Ovary (tissue), 9 donors: ENCODE measurements around the gene LYZ. TPM values are rescaled to one million over a fixed set of nuclear protein-coding genes. Genes with fewer than 3 reads are reported as not detected.

Experiments
- DNase-seq, 5 donors: peaks; one replicate each; pipeline ENCODE4 v3.0.0-alpha.2; 2019 to 2020
- H3K27ac ChIP-seq, 2 donors: fragments of 200-600 bp; one replicate each; pipeline versions ENCODE4 v1.5.1 to v1.8.0; 2019 to 2022
- H3K27me3 ChIP-seq: fragments of 200-600 bp; one replicate; pipeline ENCODE4 v1.8.0; 2022
- H3K36me3 ChIP-seq: fragments of 200-600 bp; sonication (generic); one replicate; pipeline ENCODE4 v1.5.1; 2019
- H3K4me1 ChIP-seq: one replicate; pipeline ENCODE4 v1.8.1; 2013; ENCODE audit warnings: mild to moderate bottlenecking, moderate library complexity; ENCODE audit not compliant: insufficient read depth
- H3K4me3 ChIP-seq: fragments of 200-600 bp; sonication (generic); one replicate; pipeline ENCODE4 v1.5.1; 2017
- H3K9me3 ChIP-seq, 2 donors: fragments of 200-600 bp in 1 of 2; sonication (generic) in 1 of 2; one replicate each; pipeline versions ENCODE4 v1.5.1 to v1.8.1; 2013 to 2019; ENCODE audit warnings: mild to moderate bottlenecking in 1 of 2, moderate library complexity in 1 of 2
- CTCF ChIP-seq, 3 donors: fragments of 450-650 bp in 2 of 3; fragments of 200-600 bp in 1 of 3; IDR thresholded peaks; one replicate each; pipeline versions ENCODE4 v1.5.1 to v1.8.0; 2016 to 2022; ENCODE audit warnings: antibody characterized with exemption in 3 of 3, mild to moderate bottlenecking in 1 of 3
- EP300 ChIP-seq: sonication (generic); formaldehyde crosslinking; IDR thresholded peaks from one replicate; pipeline ENCODE4 v1.6.1; 2017; ENCODE audit warnings: antibody characterized with exemption
- POLR2A ChIP-seq: fragments of 450-650 bp; IDR thresholded peaks from one replicate; pipeline ENCODE4 v1.6.1; 2017; ENCODE audit warnings: antibody characterized with exemption, mild to moderate bottlenecking, moderate library complexity
- WGBS, 3 donors: extraction: QIAGEN DNeasy Blood & Tissue Kit in 1 of 3; methylation state at CpG; one replicate each; pipeline versions ENCODE4 v1.1.5 to v1.1.7; 2013 to 2017; 5-methylcytosine and 5-hydroxymethylcytosine counted together
- intact Hi-C, 4 donors: fragments of 100-400 bp; cut with DNase I; formaldehyde crosslinking; loops; one replicate each; pipeline versions ENCODE4 v1.11.0 to v1.15.1; 2022 to 2023
- polyA plus RNA-seq, 2 donors: library from polyadenylated mRNA; stranded (reverse); fragments of 200-250 nt in 1 of 2; fragments of 350-450 nt in 1 of 2; fragmentation: Illumina TruSeq in 1 of 2; extraction: RNeasy Lipid Tissue Mini Kit (QIAGEN cat#74804) in 1 of 2; gene quantifications; one replicate each; pipeline ENCODE4 v1.2.3, GENCODE V29; 2013 to 2014
- total RNA-seq, 7 donors: library from RNA; depleted of rRNA in 2 of 7; stranded (reverse); fragments of >200 nt in 2 of 7; fragmentation: NEBNext Ultra II Directional in 3 of 7; extraction: Animal tissue kit (Norgen Biotek cat#: 25700) in 3 of 7; gene quantifications; one replicate each; pipeline versions ENCODE4 v1.1.0 to v1.2.4, GENCODE V29; 2016 to 2023
- donor health status: DM: no; HTN: no; CAD: no; lungs with moderate emphysema.
- donor health status: DM: no; HTN: no; CAD: no.
- donor health status: Bipolar disorder and iron deficiency.
- donor health status: DM: yes; HTN: yes; CAD: no.
- donor health status: DM: no; HTN: no; CAD: no.
- donor health status: DM: yes; HTN: yes; CAD: no.

The LYZ gene
- total and polyA plus RNA-seq, 9 donors: 6.5 to 233 (median 14.2) TPM

GRCh38 chr12:69342421-69342820 is 5.8 kb upstream of the LYZ start:
- H3K27me3 ChIP-seq: no peaks in the 10 kb centered on the region

GRCh38 chr12:69343357-69343756 is 4.8 kb upstream of the LYZ start:
- WGBS, 3 donors: 71 to 79% (median 74%) methylated on average over 3 of the region's 3 CpGs

More at GRCh38 chr12:69342421-69342820, 5.8 kb upstream of the LYZ start:
- Histone ChIP-seq H3K27ac (no peak overlapping the region), H3K36me3 (no peaks in the 10 kb centered on the region), H3K9me3 (no peaks in the 10 kb centered on the region), H3K4me3 (no peak overlapping the region), H3K4me1 (no peaks in the 10 kb centered on the region)
- TF ChIP-seq POLR2A (no peak), CTCF (IDR thresholded peaks at IDR 0.05) (no peak), EP300 (no peak)
- 57 to 65% (median 59%) methylated on average over 2 of the region's 2 CpGs for WGBS, 3 donors
- intact Hi-C loops: no loop called here
- DNase-seq: no peak

GRCh38 chr12:69343885-69344612 is 4.1 kb upstream of the LYZ start:
- no peaks in the 10 kb centered on the region for H3K4me1 ChIP-seq
- H3K36me3 ChIP-seq: no peaks in the 10 kb centered on the region
- TF ChIP-seq CTCF (IDR thresholded peaks at IDR 0.05) (no peak), POLR2A (no peak), EP300 (no peak)
- no peaks in the 10 kb centered on the region for H3K9me3 ChIP-seq
- H3K27me3 ChIP-seq: no peaks in the 10 kb centered on the region
- H3K4me3 ChIP-seq: no peak overlapping the region
- intact Hi-C loops: no loop called here
- H3K27ac ChIP-seq: no peak overlapping the region
- 44 to 58% (median 52%) methylated on average over 3 of the region's 3 CpGs for WGBS, 3 donors
- DNase-seq: no peak

More at GRCh38 chr12:69343357-69343756, 4.8 kb upstream of the LYZ start:
- H3K4me3 ChIP-seq: no peak overlapping the region
- DNase-seq: no peak
- intact Hi-C loops: no loop called here
- no peaks in the 10 kb centered on the region for H3K36me3 ChIP-seq
- H3K9me3 ChIP-seq: no peaks in the 10 kb centered on the region
- H3K27me3 ChIP-seq: no peaks in the 10 kb centered on the region
- no peaks in the 10 kb centered on the region for H3K4me1 ChIP-seq
- H3K27ac ChIP-seq: no peak overlapping the region
- no peak for TF ChIP-seq CTCF (IDR thresholded peaks at IDR 0.05)
- TF ChIP-seq EP300: no peak
- TF ChIP-seq POLR2A: no peak

GRCh38 chr12:69345077-69345476 is 3.1 kb upstream of the LYZ start:
- H3K4me3 ChIP-seq: no peak overlapping the region
- intact Hi-C loops: no loop called here
- no peaks in the 10 kb centered on the region for H3K27me3 ChIP-seq
- no peaks in the 10 kb centered on the region for H3K36me3 ChIP-seq
- H3K9me3 ChIP-seq: no peaks in the 10 kb centered on the region
- 85 to 95% (median 85%) methylated on average over 2 of the region's 2 CpGs for WGBS, 3 donors
- no peaks in the 10 kb centered on the region for H3K4me1 ChIP-seq
- H3K27ac ChIP-seq: no peak overlapping the region
- DNase-seq: no peak
- TF ChIP-seq CTCF (IDR thresholded peaks at IDR 0.05) (no peak), EP300 (no peak), POLR2A (no peak)
